ENCODE data around the gene MUS81.

Gene MUS81

DNA sequence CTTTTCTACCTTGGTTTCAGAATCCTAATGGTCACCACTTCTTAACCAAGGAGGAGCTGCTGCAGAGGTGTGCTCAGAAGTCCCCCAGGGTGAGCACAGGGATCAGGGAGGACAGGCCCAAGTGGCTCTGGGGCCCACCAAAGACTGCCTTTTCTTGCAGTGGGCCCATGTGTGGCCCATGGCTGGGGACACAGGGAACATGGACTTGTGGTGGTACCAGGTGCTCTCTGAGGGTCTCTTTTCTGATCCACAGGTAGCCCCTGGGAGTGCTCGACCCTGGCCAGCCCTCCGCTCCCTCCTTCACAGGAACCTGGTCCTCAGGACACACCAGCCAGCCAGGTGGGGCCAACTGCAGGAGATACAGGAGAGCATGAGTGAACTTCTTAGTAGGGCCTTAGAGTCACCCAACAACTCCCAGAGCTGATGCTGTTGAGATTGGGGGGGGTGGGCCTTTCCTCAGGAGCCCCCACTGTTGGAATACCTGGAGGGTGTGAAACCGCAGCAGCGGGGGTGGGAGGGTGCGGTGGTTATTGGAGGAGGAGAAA, 2.0 kb downstream of the MUS81 start:
- no peak for DNase-seq

GRCh38 chr11:65862941-65863888, 3.0 kb downstream of the MUS81 start:
- no peak for DNase-seq

- no peak for DNase-seq
These were observed 3.9 kb downstream of the MUS81 start for GRCh38 chr11:65863889-65864705.

GRCh38 chr11:65864706-65865471, 4.7 kb downstream of the MUS81 start:
- no peak for DNase-seq

DNA sequence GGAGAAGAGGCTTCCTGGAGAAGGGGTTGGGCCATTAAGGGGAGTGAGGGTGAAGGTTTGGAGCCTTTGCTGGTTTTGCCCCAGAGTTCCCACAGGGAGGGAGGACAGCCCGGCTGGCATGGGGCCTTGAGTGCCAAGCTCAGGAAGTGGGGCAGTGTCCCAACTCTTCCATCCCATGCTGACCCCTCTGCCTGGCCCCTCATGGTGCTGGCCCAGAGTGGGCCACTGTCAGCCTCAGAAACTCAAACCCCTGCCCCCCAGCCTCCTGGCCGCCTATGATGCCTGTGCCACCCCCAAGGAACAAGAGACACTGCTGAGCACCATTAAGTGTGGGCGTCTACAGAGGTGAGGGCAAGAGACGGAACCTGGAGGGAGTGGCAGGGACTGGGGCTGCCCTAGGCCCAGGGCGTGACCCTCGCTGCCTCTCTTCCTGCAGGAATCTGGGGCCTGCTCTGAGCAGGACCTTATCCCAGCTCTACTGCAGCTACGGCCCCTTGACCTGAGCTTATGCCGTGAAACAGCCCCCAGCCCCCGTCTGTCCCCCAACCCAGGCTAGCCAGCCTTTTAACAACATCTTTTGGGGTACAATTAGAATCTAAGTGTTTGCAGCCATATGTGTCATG, 5.4 kb downstream of the MUS81 start:
- no peak for DNase-seq

GRCh38 chr11:65866509-65867283, 6.5 kb downstream of the MUS81 start:
- no peak for DNase-seq

DNA sequence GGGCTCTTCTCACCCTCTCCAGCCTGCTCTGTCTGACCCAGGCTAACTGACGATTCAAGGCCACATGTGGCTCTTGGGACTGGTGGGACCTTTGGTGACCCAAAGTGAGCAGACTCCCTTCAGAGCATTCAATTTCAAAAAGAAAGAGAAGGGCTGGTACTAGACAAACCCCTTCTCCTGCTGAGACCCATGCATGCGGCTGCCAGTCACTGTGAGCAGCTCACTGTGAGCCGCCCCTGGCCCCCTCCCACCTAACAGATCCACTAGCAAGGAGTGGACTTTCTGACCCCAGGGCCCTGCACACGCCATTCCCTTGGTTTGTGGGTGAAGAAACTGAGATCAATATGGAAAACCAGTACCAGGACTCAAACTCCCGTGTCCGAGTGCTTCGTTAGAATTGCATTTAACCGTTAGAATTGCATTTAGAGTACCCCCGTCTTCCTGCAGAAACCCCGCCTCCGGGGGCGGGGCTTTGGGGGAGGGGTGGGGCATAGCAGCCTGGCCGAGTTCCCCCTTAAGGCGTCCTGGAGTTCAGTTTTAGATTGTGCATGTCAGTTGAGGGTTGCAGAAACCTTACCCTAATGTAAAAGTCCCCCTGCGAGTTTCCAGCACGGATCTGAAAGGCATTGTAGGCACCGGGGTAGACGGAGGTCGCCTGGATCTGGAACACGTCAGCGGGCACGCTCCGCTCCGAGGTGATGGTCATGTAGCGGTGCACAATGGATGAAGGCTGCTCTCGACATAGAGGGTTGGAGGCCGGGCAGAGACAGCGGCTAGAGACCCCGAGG, 7.2 kb downstream of the MUS81 start:
- DNase-seq: no peak

- DNase-seq: no peak
These were observed 7.9 kb downstream of the MUS81 start for GRCh38 chr11:65868076-65868667.

- no peak for DNase-seq
These were observed 8.7 kb downstream of the MUS81 start for GRCh38 chr11:65868907-65869306.

GRCh38 chr11:65869643-65870306, 9.5 kb downstream of the MUS81 start:
- no peak for DNase-seq

DNA sequence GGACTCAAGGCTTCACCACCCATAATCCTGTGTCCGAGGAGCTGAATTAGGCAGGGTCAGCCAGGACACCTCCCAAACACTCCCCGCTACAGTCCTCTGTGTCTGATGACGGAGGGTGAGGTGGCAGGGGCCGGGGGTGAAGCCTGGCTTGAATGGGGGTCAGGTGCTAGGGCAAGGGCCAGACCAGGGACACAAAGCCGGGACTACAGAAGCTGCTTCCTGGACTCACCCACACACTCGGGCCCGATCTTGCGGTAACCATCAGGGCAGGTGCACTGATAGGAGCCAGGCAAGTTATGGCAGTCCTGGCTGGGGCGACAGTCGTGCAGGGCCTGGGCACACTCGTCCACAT, 10.1 kb downstream of the MUS81 start:
- DNase-seq: no peak

- DNase-seq: no peak
These were observed 10.8 kb downstream of the MUS81 start for GRCh38 chr11:65870706-65871681.

DNA sequence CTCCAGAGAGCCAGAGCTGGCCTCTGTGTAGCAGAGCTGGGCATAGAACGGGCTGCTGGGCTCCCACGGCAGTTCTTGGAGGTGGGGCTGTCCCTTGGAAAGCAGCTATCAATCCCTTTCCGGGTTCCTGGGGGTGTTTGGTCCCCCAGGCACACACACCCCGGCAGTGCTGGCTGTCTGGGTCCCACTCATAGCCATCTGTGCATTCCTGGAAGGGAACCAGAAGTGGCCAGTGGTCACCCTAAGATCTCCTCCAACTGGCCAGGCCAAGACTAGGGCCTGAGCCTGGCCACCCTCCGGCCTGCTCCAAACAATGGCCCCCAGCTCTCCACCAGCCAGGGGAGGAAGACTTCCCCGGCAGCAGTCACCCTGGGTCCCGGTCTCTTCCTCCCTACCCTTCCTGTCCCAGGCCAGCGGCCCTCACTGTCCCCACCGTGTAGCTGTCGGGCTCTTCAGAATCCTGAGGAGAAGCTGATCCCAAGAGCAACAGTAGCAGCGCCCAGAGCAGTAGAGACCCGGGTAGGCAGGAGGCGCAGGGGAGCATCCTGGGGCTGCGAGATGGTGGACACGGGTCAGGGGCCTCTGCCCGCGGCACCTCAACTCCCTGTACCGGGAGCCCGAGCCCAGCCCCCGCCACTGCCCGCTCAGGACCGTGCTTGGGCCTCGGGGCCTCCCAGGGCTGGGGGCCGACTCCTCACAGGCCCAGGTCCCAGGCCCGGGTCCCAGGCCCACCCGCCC, 11.7 kb downstream of the MUS81 start:
- peak; percentile 40 for DNase-seq

GRCh38 chr11:65872586-65873317, 12.5 kb downstream of the MUS81 start, which contains the start of gene EFEMP2:
EFEMP2 (minus strand) TSS chr11:65872800; CDS start chr11:65872354, 446 bp downstream.
- DNase-seq: no peak

- DNase-seq: peak; percentile 91
These were observed 13.3 kb downstream of the MUS81 start for GRCh38 chr11:65873318-65874156.

DNA sequence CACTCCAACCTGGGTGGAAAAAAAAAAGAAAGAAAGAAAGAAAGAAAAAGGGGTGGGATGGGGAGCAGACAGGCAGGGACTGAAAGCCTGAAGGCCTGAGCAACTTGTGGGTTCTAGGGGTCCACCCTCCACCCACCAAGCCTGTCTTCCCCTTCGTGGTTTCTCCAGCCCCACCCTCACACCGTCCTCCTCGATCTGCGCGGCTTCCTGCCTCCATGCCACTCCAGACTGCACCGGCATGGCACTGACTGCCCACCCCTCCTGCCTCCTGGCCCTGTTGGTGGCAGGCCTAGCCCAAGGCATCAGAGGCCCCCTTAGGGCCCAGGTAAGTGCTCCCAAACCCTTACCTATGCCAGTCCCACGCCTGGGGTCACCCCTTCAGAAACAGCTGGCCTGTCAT, 19.4 kb downstream of the MUS81 start, which contains the start of gene CTSW:
TSS of gene CTSW (plus strand) at position 221 of the 400 bp plus-strand sequence. CDS start at position 239, 18 bp downstream.
- no peak for DNase-seq
